Measurements from ENCODE around the gene ZNF616.
"Not testable (repeated sequence)": the region's sequence is repeated elsewhere in the genome, so short reads cannot be mapped to it uniquely, and the experiment has no call there.

ZNF616 gene

DNA sequence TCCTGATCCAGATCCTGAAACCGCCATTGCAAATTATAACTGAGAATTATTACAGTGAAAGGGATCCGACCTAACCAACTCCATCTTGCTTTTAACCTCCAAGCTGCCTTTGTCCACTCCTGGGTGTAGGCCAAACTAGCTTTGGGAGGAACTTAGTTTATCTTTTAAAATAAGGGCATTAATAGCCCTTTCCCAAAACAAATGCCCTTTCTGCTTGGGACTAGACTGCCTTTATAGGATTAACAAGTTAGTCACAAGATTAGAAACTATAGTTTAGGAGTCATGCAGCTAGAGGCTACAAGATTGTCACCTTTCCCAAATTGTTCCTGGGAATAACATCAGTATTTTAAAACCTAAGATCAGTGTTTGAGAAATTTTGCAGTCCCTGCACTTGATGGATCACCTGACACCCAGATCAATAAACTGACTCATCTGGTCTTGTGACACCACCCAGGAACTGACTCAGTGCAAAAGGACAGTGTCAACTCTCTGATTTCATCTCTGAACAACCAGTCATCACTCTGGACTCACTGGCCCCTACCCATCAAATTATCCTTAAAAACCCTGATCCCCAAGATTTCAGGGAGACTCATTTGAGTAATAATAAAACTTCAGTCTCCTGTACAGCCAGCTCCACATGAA is 40.1 kb downstream of the ZNF616 start:
- no peak for DNase-seq (ENCODE audit: low read depth, low spot score)
- TF ChIP-seq, protein P1, sequence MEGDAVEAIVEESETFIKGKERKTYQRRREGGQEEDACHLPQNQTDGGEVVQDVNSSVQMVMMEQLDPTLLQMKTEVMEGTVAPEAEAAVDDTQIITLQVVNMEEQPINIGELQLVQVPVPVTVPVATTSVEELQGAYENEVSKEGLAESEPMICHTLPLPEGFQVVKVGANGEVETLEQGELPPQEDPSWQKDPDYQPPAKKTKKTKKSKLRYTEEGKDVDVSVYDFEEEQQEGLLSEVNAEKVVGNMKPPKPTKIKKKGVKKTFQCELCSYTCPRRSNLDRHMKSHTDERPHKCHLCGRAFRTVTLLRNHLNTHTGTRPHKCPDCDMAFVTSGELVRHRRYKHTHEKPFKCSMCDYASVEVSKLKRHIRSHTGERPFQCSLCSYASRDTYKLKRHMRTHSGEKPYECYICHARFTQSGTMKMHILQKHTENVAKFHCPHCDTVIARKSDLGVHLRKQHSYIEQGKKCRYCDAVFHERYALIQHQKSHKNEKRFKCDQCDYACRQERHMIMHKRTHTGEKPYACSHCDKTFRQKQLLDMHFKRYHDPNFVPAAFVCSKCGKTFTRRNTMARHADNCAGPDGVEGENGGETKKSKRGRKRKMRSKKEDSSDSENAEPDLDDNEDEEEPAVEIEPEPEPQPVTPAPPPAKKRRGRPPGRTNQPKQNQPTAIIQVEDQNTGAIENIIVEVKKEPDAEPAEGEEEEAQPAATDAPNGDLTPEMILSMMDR (IDR thresholded peaks at IDR 0.05; ENCODE audit: insufficient read depth, low read length, missing control alignments): no peak
- POLR2A ChIA-PET: no interaction called here
- no peak overlapping the region for H3K4me3 ChIP-seq (ENCODE audit: low read depth, low read length)
- CTCF ChIA-PET: no interaction called here

DNA sequence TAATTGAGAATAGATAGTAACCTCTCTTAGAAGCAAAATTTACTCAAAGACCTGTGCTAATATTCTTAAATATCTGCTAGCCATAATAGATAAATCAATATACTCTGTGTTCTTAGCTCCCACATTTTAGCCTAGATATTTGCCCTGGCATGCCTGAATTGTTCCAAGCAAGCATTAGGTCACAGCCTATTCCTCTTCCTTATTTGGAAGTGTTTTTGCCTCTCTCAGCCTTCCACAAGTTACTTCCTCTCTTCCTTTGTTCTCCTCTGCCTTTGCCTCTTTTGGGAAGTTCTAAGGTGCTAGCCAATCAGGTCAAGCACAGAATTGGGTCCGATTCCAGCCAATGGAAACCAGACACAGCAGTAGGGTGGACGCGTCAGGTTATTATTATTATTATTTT is 43.3 kb downstream of the ZNF616 start:
- H3K4me3 ChIP-seq (ENCODE audit: low read depth, low read length); POLR2A ChIA-PET; CTCF ChIA-PET; DNase-seq (ENCODE audit: low read depth, low spot score): not testable (repeated sequence)

DNA sequence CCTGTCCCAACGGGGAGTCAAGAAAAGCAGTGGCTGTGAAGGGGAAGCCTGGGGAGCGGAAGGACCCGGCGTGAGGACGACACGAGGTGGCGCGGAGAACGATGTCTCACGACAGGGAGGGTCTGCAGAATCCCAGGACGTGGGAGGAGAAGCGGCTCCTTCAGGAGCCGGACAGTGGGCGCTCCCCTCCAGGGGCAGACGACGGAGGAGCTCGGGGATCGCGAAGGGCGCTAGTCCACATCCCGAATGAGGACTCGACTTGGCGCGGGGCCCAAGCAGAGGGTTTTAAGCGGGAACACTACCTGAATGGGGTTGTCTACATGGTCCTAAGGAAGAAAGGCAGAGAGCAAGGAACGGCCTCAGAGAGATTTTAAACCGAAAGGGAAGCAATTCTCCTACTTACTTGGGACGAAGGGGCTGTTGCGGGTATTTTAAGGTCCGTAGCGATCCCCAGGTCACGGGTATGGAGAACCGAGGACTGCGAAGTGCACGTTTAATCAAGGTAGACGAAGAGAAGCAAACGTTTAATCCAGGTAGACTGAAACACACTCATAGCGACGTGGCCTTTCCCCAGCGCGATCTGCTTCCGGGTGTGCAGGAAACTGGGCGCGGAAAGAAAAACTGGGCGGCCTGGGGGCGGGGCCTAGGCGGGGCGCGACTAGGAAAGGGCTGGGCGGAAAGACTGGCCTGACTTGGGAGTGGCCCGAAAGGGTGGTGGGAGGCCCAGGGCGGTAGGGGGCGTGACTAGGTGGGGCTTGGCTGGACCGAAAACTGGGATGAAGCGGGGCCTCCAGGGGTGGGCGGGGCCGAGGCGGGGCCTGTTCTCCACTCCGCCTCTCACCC is 44.3 kb downstream of the ZNF616 start, which contains the start of gene ZNF841:
Gene ZNF841, minus strand, starts transcription at position 594 of the 843 bp plus-strand sequence. CDS start 10,964 bp downstream, outside the sequence.
- DNase-seq (ENCODE audit: low read depth, low spot score): peak; percentile 52
- ChIA-PET POLR2A (no interaction called here), CTCF (interaction anchor here (1.0 kb wide), 1 partner anchor 142 kb away, joined by 3 read pairs; no protein-coding TSS in a partner anchor)
- TF ChIP-seq, protein P1 (IDR thresholded peaks at IDR 0.05; ENCODE audit: insufficient read depth, low read length, missing control alignments): peak; percentile 3
- peak within 1 kb of the TSS; percentile 85 for H3K4me3 ChIP-seq (ENCODE audit: low read depth, low read length)

DNA sequence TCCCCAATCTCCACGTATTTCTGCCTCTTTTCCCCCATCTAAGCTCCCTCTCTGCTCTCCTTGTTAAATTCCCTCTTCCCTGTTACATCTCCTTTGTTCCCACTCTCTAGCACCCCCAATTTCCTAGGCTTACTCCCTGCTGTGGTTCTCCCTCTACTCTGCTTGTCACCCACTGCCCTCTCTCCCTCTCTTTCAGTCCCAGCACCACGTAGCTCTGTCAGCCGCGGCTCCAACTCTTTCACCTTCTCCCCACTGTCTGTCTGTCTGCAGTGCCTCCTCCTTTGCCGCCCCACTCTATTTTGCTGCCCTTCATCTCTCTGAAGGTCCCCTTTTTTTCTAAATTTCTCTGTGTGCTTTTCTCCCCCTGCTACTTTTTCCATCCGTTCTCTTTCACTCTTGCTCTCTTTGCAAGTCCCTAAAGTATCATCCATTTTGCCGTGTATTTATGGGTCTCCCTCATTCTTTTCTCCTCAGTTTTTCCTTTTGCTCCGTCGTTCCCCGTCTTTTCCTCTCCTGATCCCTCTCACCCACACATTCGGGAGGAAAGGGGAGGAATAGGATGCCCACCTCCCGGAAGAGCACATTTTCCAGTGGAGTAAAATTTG is 45.1 kb downstream of the ZNF616 start:
- H3K4me3 ChIP-seq (ENCODE audit: low read depth, low read length): peak overlapping the region; percentile 85
- DNase-seq (ENCODE audit: low read depth, low spot score): no peak
- POLR2A ChIA-PET: no interaction called here
- CTCF ChIA-PET: interaction anchor here (1.0 kb wide), 1 partner anchor 143 kb away, joined by 3 read pairs; no protein-coding TSS in a partner anchor
- TF ChIP-seq, protein P1 (IDR thresholded peaks at IDR 0.05; ENCODE audit: insufficient read depth, low read length, missing control alignments): no peak

DNA sequence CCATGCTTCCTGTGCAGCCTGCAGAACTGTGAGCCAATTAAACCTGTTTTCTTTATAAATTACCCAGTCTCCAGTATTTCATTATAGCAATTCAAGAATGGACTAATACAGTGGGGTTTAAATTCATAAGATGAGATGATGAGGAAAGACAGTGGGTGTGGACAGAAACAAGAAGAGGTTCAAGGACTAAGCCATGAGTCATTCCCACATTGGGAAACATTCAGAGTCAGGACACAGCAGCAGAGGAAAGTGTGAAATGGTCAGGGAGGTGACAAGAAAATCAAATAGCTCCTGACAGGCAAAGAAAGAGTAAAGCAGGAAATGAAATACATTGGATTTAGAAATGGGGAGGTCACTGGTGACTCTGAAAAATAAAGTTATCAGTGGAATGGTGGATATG is 53.3 kb downstream of the ZNF616 start:
- H3K4me3 ChIP-seq (ENCODE audit: low read depth, low read length): no peak overlapping the region
- TF ChIP-seq, protein P1 (IDR thresholded peaks at IDR 0.05; ENCODE audit: insufficient read depth, low read length, missing control alignments): no peak
- POLR2A ChIA-PET: no interaction called here
- DNase-seq (ENCODE audit: low read depth, low spot score): no peak
- CTCF ChIA-PET: no interaction called here

DNA sequence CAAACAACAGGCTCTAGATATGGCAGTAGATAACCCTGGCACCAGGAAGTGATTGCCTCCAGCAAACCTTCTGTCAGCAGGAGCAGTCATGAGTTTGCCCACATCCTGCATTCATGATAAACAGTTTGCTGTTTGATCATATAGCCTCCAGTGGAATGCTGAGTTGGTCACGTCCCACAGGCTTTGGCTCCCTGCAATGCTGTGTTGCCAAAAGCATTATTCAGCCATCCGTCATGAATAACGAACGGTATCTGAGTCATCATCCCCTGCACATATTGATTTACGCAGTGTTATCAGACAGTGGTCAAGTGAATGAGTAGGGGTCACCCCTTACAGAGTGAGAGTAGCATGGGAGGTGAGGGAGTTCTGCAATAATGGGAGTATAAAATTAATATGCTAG is 69.2 kb downstream of the ZNF616 start:
- TF ChIP-seq, protein P1 (IDR thresholded peaks at IDR 0.05; ENCODE audit: insufficient read depth, low read length, missing control alignments): no peak
- ChIA-PET CTCF (no interaction called here), POLR2A (no interaction called here)
- H3K4me3 ChIP-seq (ENCODE audit: low read depth, low read length): no peak overlapping the region
- DNase-seq (ENCODE audit: low read depth, low spot score): no peak
